AG09319 (cell line): ENCODE results near the gene DDI2.
A peak's percentile ranks its signal among the peaks of the same experiment; 100 is the strongest.

Experiments
- DNase-seq: peaks from one replicate; pipeline ENCODE4 v3.0.0-alpha.2; 2010; ENCODE audit warnings: low read depth; ENCODE audit errors: extremely low read depth
- CTCF ChIP-seq: IDR thresholded peaks from 2 replicates; pipeline ENCODE4 v1.5.1; 2011; ENCODE audit warnings: low read depth, mild to moderate bottlenecking, inconsistent platforms, low read length, moderate library complexity

DDI2 gene

GRCh38 chr1:15700508-15700907 is 83.2 kb downstream of the DDI2 start:
- DNase-seq, result no peak
- no peak for TF ChIP-seq CTCF

GRCh38 chr1:15701784-15702183 is 84.5 kb downstream of the DDI2 start:
- no peak for TF ChIP-seq CTCF
- no peak for DNase-seq

- no peak for DNase-seq
- TF ChIP-seq CTCF, result peak; percentile 35
These were observed 85.7 kb downstream of the DDI2 start for GRCh38 chr1:15702722-15703550.

GRCh38 chr1:15703562-15703961 is 86.3 kb downstream of the DDI2 start:
- peak; percentile 80 for DNase-seq
- no peak for TF ChIP-seq CTCF

GRCh38 chr1:15704526-15705183 is 87.4 kb downstream of the DDI2 start:
- no peak for TF ChIP-seq CTCF
- no peak for DNase-seq

- TF ChIP-seq CTCF, result no peak
- DNase-seq, result no peak
These were observed 87.9 kb downstream of the DDI2 start for GRCh38 chr1:15705184-15705566.

- no peak for DNase-seq
- no peak for TF ChIP-seq CTCF
These were observed 89.5 kb downstream of the DDI2 start for GRCh38 chr1:15706751-15707150.
